ENCODE measurements around the gene CSGALNACT2.
A peak's percentile ranks its signal among the peaks of the same experiment; 100 is the strongest.
"Not testable (repeated sequence)": the region's sequence is repeated elsewhere in the genome, so short reads cannot be mapped to it uniquely, and the experiment has no call there.

The CSGALNACT2 gene

DNA sequence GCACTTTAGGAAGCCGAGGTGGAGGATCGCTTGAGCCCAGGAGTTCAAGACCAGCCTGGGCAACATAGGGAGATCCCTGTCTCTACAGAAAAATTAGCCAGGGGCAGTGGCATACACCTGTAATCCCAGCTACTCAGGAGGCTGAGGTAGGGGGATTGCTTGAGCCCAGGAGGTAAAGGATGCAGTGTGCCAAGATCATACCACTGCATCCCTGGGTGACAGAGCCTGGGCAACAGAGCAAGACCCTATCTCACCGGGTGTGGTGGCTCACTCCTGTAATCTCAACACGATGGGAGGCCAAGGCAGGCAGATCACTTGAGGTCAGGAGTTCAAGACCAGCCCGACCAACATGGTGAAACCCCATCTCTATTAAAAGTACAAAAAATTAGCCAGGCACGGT, 82.0 kb downstream of the CSGALNACT2 start:
- not testable (repeated sequence) for DNase-seq (ENCODE audit: low read depth, low spot score); H3K4me3 ChIP-seq (ENCODE audit: low read length)

DNA sequence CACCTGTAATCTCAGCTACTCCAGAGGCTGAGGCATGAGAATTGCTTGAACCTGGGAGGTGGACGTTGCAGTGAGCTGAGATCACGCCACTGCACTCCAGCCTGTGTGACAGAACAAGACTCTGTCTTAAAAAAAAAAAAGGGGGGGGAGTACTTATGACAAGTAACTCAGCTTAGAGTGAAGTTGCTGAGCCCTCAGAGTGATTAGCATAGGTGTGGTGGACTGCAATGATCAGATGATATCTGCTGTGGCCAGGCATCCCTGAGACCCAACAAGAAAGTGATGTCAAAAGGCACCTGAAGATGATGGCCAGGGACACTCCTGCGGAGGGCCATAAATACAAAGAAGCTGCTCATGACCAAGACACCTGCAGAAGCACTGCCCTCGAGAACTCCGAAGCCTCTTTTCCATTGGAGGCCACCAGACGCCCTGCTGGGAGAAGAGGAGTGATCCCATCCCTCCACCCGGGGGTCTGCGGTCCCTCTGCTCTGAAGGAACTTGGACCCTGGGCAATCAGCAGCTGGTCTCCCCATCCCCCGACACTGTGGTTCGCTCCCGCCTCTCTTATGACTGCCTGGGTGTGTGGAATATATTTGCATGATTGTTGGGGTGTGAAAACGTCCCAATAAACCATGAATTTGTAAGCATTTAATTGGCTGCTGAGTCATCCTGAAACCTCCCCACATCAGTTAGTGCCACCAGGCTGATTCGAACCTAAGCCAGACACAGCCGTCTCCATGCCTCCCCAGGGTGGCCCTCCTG, 82.6 kb downstream of the CSGALNACT2 start:
- no peak overlapping the region for H3K4me3 ChIP-seq (ENCODE audit: low read length)
- no peak for DNase-seq (ENCODE audit: low read depth, low spot score)

DNA sequence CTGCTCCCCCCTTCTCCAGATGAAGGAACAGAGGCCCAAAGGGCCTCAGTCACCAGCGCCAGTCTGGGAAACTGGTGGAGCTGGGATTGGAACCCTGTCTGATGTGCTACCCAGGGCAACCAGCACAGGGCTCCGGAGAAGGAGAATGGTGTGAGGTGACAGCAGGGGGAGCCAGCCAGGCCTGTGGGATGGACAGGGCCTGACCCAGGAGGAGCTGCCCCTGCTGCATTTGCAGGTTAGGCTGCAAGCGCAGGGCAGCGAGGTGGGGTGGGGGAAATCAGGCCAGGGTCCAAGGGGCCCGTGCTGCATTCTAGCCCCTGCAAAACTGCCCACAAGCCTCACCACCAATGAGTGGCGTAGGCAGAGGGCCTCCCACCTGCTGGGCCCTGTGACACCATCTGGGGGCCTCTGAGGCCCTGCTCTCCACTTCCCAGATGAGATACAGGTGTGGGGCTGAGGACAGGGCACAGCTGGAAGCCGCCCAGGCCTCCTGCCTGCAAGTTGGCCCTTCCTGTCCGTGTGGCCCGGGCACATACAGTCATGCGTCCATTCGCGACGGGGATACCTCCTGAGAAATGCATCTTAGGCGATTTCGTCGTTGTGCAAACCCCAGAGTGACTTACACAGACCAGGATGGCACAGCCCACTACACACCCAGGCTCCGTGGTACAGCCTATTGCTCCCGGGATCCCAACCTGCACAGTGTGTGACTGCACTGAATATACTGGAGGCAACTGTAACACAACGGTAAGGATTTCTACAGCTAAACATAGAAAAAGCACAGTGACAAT, 83.4 kb downstream of the CSGALNACT2 start:
- no peak overlapping the region for H3K4me3 ChIP-seq (ENCODE audit: low read length)
- DNase-seq (ENCODE audit: low read depth, low spot score), result no peak

DNA sequence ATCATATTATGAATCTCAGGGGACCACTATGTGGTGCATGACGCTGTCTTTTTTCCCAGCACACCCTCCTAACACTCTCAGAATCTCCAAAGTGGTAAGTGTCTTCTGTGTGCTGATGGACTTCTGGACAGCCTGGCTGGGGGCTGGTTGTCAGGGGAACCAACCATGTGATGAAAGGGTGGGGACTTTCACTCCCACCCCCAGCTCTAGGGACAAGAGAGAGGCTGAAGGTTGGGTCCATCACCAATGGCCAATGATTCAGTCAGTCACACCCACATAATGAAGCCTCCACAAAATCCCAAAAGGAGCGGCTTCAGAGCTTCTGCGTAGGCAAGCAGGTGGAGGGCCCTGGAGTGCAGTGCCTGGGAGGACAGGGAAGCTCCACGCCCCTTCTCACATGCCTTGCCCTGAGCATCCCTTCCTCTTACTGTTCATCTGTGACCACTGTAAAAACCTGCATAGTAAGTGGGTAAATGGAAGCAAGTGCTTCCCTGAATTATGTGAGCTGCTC, 84.0 kb downstream of the CSGALNACT2 start:
- DNase-seq (ENCODE audit: low read depth, low spot score), result no peak

DNA sequence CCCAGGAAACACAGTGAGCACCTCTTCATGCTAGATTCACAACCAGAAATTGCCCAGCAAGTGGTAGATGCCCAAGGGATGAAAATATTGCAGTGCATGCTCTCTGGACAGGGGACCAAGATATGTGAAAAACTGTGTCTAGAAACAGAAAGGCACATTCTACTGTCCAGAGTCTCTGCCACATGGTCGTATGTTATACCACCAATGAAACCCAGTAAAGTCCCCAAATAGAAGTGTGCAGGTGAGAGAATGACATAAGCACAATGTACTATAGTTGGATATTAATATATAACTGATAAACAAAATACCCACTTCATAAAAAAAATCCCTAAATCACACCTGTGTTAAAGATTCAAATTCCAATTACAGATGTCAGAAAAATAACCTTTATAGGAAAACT, 84.8 kb downstream of the CSGALNACT2 start:
- DNase-seq (ENCODE audit: low read depth, low spot score), result no peak
- no peak overlapping the region for H3K4me3 ChIP-seq (ENCODE audit: low read length)

More for the DNA sequence above, 84.0 kb downstream of the CSGALNACT2 start:
- no peak overlapping the region for H3K4me3 ChIP-seq (ENCODE audit: low read length)

DNA sequence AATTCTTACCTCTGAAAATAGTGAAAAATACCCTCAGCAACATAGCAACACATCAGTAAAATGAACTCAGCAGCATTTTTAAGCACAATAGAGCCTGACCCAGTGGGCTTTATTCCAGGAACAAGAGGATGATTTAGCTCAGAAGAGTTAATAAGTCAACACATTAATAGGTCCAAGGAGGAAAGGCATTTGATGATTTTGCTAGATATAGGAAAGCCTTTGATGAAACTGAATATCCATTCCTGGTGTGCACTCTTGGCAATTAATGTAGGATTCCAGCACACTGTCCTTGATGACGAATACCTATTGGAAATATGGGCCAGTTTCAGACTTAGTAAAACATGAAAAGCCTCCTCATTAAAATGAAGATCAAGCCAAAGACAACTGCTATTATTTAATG, 86.1 kb downstream of the CSGALNACT2 start:
- no peak for DNase-seq (ENCODE audit: low read depth, low spot score)
- no peak overlapping the region for H3K4me3 ChIP-seq (ENCODE audit: low read length)

DNA sequence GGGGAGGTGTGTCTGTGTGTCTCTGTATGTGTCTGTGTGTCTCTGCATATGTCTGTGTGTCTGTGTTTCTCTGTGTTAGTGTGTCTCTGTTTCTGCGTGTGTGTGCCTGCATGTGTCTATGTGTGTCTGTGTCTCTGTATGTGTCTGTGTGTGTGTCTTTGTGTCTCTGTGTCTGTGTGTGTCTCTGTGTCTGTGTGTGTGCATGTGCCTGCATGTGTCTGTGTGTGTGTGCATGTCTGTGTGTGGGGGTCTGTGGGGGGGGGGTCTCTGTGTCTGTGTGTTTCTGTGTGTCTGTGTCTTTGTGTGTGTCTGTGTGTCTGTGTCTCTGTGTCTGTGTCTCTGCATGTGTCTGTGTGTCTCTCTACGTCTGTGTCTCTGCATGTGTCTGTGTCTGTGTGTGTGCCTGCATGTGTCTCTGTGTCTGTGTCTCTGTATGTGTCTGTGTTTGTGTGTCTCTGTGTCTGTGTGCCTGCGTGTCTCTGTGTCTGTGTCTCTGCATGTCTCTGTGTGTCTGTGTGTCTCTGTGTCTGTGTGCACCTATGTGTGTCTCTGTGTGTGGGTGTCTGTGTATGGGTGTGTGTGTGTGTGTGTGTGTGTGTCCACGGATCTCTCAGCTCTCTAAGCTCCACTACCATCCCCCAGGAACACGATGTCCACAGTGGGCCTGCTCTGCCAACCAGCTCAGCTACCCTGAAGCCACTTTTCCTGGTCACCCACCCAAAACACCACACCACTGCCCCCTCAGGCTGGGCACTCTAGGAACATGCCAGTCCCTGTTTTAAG, 87.0 kb downstream of the CSGALNACT2 start:
- no peak for DNase-seq (ENCODE audit: low read depth, low spot score)
- no peak overlapping the region for H3K4me3 ChIP-seq (ENCODE audit: low read length)

DNA sequence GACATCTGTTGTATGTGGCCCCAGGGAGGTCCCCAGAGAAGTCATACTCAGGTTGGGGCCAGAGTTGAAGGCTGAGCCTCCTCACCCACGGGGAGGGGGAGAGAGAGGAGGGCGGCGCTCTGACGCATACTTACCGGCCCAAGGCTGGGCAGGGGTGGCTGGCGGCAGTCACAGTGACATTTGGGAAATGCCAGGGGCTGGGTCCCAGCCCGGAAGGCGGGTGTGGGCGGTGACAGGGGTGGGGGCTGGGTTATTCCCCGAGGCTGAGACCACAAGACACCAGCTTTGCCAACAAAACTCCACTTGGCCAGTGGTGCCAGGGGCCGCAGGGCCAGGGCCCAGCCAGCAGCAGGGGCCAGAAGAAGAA, 87.5 kb downstream of the CSGALNACT2 start:
- DNase-seq (ENCODE audit: low read depth, low spot score), result no peak
- H3K4me3 ChIP-seq (ENCODE audit: low read length), result no peak overlapping the region

DNA sequence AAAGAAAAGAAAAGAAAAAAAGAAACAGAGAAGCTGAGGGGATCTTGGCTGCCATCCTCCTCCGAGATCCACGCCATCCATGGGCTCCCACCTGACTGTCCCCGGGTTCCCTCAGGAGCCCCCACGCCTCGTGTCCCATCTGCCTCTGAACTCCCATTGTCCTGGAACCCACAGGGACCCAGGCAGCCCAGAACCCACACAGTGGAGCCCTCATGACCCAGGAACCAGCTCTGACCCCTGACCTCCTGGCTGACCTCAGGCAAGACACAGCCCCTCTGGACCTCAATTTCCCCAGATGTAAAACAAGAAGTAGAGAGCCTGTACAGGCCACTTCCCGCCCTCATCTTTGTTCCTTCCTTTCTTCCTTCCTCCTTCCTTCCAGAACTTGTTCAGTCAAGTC, 88.2 kb downstream of the CSGALNACT2 start:
- no peak overlapping the region for H3K4me3 ChIP-seq (ENCODE audit: low read length)
- DNase-seq (ENCODE audit: low read depth, low spot score), result no peak

DNA sequence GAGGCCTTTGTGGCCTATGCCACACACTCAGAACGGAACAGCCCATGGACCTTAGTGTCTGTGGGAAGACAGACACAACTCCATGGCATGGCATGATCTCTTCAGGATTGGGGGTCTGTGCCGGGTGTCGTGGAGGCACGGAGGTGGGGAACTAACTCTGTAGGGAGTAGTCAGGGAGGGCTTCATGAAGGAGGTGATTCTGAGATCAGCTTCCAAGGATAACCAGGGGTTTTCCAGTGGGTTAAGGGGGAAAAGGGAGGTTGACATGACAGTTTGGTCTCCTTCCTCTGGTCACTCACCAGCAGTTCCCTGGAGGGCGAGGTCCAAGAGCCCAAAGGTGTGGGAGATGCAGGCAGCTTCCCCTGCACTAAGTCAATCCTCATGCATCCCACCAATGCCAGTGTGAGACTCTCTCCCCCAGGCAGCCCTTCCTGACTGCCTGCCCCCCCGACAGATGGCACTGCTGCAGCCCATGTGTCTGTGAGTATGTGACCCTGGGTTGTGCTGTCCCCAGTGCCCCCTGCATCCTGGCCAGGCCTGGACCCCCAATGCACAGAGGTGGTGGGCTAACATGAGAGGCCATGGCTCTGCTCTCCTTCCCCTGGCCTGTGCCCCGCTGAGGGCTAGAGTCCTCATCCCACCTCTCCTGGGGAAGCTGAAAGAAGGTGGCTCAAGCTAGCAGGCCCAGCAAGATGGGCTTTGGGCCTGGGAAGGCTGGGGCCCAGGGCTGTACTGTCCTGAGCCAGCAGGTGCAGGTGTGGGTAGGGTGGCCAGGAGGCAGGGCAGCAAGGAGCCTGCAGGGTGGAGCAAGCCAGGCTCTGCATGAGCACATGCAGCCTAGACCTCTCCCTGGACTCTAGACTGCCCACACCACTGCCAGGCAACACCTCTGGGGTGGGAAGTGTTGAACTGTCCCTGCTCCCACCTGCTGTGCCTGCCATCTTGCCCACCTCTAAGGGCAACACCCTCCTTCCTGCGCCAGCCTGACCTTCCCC, 88.9 kb downstream of the CSGALNACT2 start:
- no peak for DNase-seq (ENCODE audit: low read depth, low spot score)
- H3K4me3 ChIP-seq (ENCODE audit: low read length), result no peak overlapping the region

DNA sequence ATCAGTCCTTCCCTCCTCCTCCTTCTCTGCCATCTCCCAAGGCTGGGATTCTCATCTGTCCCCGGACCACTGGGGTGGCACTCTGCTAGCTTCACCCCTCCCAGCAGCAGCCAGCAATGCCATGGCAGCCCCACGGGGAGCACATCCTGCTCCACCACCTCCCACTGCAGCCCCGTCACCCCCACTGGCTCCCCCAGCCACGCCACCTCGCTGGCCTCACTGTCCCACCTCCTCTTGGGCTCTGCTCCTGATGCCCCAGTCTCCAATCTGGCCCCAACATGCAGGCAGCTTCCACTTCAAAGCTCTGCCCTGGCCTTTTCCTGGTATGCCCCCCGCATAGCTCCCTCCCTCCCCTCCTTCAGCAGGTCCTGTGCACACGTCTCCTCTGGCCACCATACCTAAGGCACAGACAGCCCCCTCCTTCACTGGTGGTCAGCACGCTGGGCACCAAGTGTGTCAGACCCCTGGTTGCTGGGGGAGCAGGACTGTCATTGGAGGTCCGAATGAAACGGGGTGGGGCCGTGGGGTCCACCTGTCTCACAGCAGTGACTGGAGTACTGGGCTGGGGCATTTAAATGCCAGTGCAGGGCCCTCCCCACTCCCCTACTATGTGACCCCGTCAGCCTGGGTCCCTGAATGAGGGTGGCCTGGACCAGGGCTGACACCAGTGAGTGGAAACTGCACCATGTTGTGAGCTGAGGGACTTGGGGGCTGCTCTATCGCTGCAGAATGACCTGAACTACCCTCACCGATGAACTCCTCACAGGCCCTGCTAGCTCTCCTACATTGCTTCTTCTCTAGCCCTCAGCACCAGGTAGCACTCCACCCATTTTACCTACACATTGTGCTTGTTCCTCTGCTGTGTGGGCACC, 89.9 kb downstream of the CSGALNACT2 start:
- H3K4me3 ChIP-seq (ENCODE audit: low read length), result no peak overlapping the region
- DNase-seq (ENCODE audit: low read depth, low spot score), result no peak

DNA sequence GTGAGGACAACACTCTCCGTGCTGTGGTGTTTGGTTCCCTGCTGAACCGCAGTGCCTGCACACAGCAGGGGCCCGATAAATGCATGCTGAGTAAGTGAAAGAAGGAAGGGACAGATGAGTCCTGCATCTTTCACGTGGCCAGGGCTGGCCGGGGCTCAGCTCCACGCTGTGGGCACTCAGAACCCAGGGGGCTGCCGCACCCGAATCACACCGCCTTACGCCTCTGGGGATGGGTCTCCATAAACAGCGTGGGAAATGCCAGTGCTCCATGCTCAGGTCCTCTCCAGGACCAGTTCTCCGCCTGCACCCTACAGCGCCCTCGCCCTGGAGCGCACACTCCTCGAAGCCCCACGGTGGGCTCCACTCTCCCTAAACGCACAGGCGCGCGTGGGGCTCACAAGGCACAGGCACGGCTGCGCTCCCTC, 90.5 kb downstream of the CSGALNACT2 start:
- no peak for DNase-seq (ENCODE audit: low read depth, low spot score)
- peak overlapping the region; percentile 41 for H3K4me3 ChIP-seq (ENCODE audit: low read length)

DNA sequence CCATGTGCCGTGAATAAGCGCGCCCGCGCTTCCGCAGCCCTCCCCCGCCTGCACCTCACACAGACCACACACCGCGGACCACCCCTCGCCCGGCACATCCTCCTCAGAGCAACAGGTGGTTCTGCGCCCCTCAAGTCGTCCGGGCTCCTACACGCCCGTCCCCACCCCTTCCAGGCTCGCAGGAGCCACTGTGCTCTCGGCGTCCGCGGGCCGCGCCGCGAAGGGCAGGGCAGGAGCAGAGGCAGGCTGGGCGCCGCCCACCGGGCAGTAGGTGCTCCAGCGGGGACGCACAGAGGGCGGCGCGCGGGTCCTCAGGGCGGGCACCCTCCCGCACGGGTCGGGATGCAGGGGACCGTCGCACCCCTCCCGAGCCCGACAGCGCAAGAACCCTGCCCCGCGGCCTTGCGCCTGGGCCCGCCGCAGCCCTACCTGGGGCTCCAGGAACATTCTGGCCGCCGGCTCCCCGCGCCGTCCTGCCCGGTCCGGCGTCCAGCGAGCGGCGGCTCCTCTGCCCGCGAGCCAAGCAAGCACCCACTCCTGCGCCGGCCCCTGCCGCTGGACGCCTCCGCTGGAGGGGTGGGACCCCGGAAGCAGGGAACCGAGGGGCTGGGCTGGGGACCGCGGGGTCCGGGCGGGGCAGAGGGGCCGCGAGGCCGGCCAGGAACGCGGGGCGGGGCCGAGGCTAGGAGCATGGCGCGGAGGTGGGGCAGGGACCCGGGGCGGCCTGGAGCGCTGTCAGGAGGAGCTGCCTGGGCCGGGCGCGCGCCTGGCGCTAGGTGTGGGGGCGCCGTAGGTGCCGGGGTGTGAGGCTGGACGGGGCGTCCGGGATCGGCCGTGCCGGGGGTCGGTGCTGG, 91.2 kb downstream of the CSGALNACT2 start:
- peak overlapping the region; percentile 41 for H3K4me3 ChIP-seq (ENCODE audit: low read length)
- peak; percentile 72 for DNase-seq (ENCODE audit: low read depth, low spot score)

DNA sequence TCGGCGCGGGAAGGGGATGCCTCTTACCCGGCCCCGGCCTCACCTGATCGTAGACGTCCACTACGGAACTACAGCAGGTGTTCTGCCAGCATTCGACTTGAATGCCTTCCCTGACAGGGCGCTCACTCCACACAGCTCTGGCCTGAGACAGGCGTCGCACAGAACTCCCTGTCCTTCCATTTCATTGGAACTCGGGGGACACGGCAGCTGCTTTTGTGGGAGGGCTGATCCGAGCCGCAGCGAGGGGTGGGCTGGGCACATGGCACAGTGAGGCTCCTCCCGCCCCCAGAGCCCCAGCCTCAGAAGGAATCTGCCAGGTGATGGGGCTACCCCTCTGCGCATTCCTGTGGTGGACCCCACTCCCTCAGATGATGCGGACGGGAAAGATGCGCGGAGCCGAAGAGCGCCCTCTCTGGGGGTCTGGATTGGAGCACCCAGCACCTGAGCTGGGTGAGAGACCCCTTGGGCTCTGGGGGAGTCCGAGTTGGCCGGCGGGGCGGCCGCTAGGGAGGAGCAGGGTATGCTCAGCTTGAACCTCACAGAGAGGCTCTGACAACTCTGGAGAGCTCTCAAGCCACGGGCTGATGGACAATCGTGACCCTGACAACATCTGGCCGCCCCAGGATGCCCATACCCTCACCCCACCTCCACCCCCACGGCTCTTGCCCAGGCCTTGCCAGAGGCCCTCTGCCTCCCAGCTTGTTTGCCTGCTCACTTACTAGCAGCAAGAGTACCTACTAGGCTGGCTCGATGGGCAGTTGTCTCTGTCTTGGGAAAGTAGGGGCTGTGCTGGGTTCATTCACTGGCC, 92.1 kb downstream of the CSGALNACT2 start:
- no peak overlapping the region for H3K4me3 ChIP-seq (ENCODE audit: low read length)
- DNase-seq (ENCODE audit: low read depth, low spot score), result no peak

DNA sequence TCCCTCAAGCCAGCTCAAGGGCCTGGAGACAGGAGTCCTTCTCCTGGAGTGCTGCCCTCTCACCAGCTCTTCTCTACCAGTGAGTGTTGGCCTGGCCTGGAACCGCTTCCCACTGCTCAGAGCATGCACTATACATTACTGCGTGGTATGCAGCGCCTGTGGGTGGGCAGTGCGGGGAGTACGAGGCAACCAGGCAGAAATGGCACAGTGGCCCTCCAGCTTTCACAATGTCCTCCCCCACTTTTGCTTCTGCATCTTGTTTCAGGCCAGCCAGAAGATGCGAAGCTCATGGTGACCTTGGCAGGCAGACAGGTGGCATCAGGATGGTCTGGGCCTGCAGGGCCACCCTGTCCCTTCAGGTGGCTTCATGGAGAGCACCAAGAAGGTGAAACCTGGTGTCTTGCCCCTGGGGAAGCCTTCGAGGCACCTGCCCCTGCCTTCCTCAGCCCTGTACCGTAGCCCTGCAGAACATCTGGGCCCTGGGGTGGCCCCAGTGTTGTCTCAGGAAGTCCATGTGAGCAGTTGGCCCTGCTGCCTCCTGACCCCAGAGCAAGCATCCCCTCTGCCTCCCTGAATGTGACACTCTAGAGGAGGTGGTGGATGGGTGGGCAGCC, 92.8 kb downstream of the CSGALNACT2 start:
- DNase-seq (ENCODE audit: low read depth, low spot score), result no peak
- no peak overlapping the region for H3K4me3 ChIP-seq (ENCODE audit: low read length)
